Activated CD8-positive, alpha-beta T cell treated with anti-CD3 and anti-CD28 coated beads for 36 hours (primary cell): Measurements from ENCODE around the gene SERBP1. TPM values are rescaled to one million over a fixed set of nuclear protein-coding genes. Genes with fewer than 3 reads are reported as not detected.

Source experiments
- ATAC-seq: fragments of 200-7000 bp; cut with Tn5 transposase; one replicate; pipeline ENCODE4 v1.10.0; 2021; ENCODE audit warnings: mild to moderate bottlenecking, moderate library complexity
- CTCF ChIA-PET: fragments of 350-600 bp; sonication (Branson Sonifier 250); formaldehyde crosslinking; loops from one replicate; lab custom pipeline; 2021; ENCODE audit warnings: antibody characterized with exemption; lab: Charles Lee
- POLR2A ChIA-PET: fragments of 350-600 bp; sonication (Branson Sonifier 250); formaldehyde crosslinking; loops from one replicate; lab custom pipeline; 2021; ENCODE audit warnings: antibody characterized with exemption; lab: Charles Lee
- DNase-seq: peaks from one replicate; pipeline ENCODE4 v3.0.0-alpha.2; 2020
- H3K27ac Mint-ChIP-seq: one replicate; pipeline ENCODE4 v1.8.0; 2021; ENCODE audit warnings: mild to moderate bottlenecking, mixed read lengths
- H3K27me3 Mint-ChIP-seq: one replicate; pipeline ENCODE4 v1.8.0; 2021; ENCODE audit warnings: mixed read lengths
- H3K36me3 Mint-ChIP-seq: one replicate; pipeline ENCODE4 v1.8.0; 2021; ENCODE audit warnings: low read depth, mixed read lengths
- H3K4me1 Mint-ChIP-seq: one replicate; pipeline ENCODE4 v1.8.0; 2021; ENCODE audit warnings: low read depth, mixed read lengths
- H3K4me3 Mint-ChIP-seq: one replicate; pipeline ENCODE4 v1.8.0; 2021; ENCODE audit warnings: mild to moderate bottlenecking, moderate library complexity, mixed read lengths
- H3K9me3 Mint-ChIP-seq: one replicate; pipeline ENCODE4 v1.8.0; 2021; ENCODE audit warnings: mixed read lengths
- CTCF ChIP-seq: fragments of 200-600 bp; IDR thresholded peaks from one replicate; pipeline ENCODE4 v1.8.0; 2022; ENCODE audit warnings: antibody characterized with exemption, mild to moderate bottlenecking
- intact Hi-C: fragments of 100-400 bp; cut with micrococcal nuclease; formaldehyde crosslinking; loops from one replicate; pipeline ENCODE4 v1.10.0; 2022
- total RNA-seq, 2 experiments: library from RNA; stranded (reverse); gene quantifications; one replicate each; pipeline ENCODE4 v1.2.3, GENCODE V29; 2021

Gene SERBP1
- total RNA-seq, 2 experiments from 2014 or later = 476 to 491 TPM

DNA sequence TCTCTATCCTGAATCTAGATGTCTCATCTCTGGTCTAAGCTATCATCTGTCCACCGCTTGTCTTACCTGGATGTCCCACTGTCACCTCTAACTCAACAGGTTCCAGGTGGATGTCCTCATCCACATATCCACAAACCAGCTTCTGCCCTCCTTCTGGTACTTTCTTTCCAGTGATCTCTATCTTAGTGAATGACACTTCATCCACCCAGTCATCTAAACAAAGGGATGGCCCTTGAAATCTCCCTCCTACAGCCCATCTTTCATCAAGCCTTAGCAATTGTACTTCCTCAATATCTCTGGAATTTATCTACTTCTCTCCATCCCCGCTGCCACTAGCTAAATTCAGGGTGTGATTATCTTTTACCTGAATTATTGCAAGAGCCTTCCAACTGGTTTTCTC, 33.9 kb upstream of the SERBP1 start:
- intact Hi-C loops = no loop called here
- no peak overlapping the region for H3K27ac Mint-ChIP-seq
- H3K4me3 Mint-ChIP-seq = no peak overlapping the region
- no peaks in the 10 kb centered on the region for H3K36me3 Mint-ChIP-seq
- ATAC-seq = no peak
- H3K27me3 Mint-ChIP-seq = peaks cover 1% of the 10 kb centered on the region
- ChIA-PET POLR2A (interaction anchor here (1.0 kb wide), 1 partner anchor 33 kb away, joined by 3 read pairs; no protein-coding TSS in a partner anchor), CTCF (interaction anchor here (1.0 to 1.5 kb wide), 3 partner anchors 18 to 230 kb away, joined by 3 to 4 read pairs (median 3); no protein-coding TSS in a partner anchor)
- no peak for TF ChIP-seq CTCF
- no peak for DNase-seq
- no peaks in the 10 kb centered on the region for H3K9me3 Mint-ChIP-seq
- no peaks in the 10 kb centered on the region for H3K4me1 Mint-ChIP-seq

- no peak for TF ChIP-seq CTCF
- Mint-ChIP-seq H3K4me1 (peaks cover 2% of the 10 kb centered on the region), H3K36me3 (no peaks in the 10 kb centered on the region), H3K27ac (no peak overlapping the region), H3K27me3 (no peaks in the 10 kb centered on the region), H3K9me3 (no peaks in the 10 kb centered on the region), H3K4me3 (no peak overlapping the region)
- ChIA-PET CTCF (interaction anchor here (1.0 to 1.5 kb wide), 3 partner anchors 19 to 230 kb away, joined by 3 to 4 read pairs (median 3); no protein-coding TSS in a partner anchor), POLR2A (interaction anchor here (1.0 to 1.5 kb wide), 2 partner anchors 33 to 36 kb away, joined by 3 to 4 read pairs; no protein-coding TSS in a partner anchor)
- ATAC-seq (no peak), DNase-seq (no peak)
- intact Hi-C loops = no loop called here
Measured at GRCh38 chr1:67463298-67463955, 33.2 kb upstream of the SERBP1 start.

GRCh38 chr1:67460676-67461500, 30.7 kb upstream of the SERBP1 start:
- ChIA-PET POLR2A (interaction anchor here (0.8 to 0.9 kb wide), 2 partner anchors 31 to 51 kb away, joined by 3 read pairs; partner anchors contain the start of gene SERBP1), CTCF (interaction anchor here (1.0 to 1.8 kb wide), 3 partner anchors 10 to 45 kb away, joined by 3 to 4 read pairs (median 3); no protein-coding TSS in a partner anchor)
- no peaks in the 10 kb centered on the region for H3K9me3 Mint-ChIP-seq
- intact Hi-C loops = no loop called here
- no peak for DNase-seq
- no peaks in the 10 kb centered on the region for H3K36me3 Mint-ChIP-seq
- no peak for ATAC-seq
- peaks cover 2% of the 10 kb centered on the region for H3K4me1 Mint-ChIP-seq
- no peak for TF ChIP-seq CTCF
- H3K27me3 Mint-ChIP-seq = no peaks in the 10 kb centered on the region
- no peak overlapping the region for H3K27ac Mint-ChIP-seq
- no peak overlapping the region for H3K4me3 Mint-ChIP-seq

GRCh38 chr1:67459068-67459467, 28.9 kb upstream of the SERBP1 start:
- peak; percentile 16 for DNase-seq
- Mint-ChIP-seq H3K27ac (no peak overlapping the region), H3K9me3 (no peaks in the 10 kb centered on the region), H3K4me1 (peaks cover 2% of the 10 kb centered on the region), H3K36me3 (no peaks in the 10 kb centered on the region), H3K4me3 (no peak overlapping the region), H3K27me3 (no peaks in the 10 kb centered on the region)
- CTCF ChIA-PET = interaction anchor here (1.1 kb wide), 1 partner anchor 17 kb away, joined by 3 read pairs; no protein-coding TSS in a partner anchor
- POLR2A ChIA-PET = no interaction called here
- peak; percentile 39 for ATAC-seq
- TF ChIP-seq CTCF = no peak
- intact Hi-C loops = no loop called here
